Measurements from ENCODE around the gene POLR3G.

The POLR3G gene

DNA sequence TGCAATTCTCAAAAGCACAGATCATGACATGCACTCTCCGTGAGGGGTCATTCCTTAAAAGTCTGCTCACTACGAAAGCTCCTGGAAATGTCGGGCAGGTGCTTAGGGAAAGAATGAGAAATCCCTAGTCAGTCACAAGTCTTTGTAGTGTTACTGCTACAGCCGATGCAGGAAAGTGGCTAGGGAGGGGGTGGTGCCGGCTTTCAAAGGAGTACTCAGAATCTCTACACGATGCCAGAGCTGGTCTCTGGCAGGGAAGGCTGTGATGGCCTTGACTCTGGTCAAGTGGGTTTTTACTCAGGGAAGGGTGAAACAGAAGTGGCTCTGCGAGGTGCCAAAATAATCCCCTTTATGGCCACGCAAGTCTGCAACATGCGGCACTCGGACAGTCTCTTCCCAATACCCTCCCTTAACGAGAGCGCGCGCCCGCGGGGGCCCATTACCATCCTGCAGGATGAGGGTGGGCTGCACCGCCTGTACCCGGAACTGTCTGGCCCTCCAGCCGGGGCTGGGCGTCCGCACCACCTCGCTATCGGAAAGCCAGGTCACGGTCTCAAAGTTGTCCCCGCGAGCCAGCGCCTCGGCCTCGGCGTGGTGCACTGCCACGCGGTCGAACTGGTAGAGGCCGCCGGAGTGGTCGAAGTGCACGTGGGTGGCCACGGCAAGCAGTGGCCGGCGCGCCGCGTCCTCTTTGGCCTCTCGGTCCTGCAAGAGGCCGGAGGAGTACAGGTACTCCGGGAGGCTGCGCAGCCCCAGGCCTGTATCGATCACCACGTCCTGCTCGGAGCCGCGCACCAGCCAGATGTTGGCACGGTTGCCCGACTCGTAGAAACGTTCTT is 1.0 kb upstream of the POLR3G start (continued):
- TF ChIP-seq PRDM6 (tag by site-specific recombination; IDR thresholded peaks at IDR 0.05) (no peak), ZNF549 (tag by site-specific recombination; IDR thresholded peaks at IDR 0.05) (no peak), KLF10 (tag by site-specific recombination; IDR thresholded peaks at IDR 0.05) (no peak), SCRT1 (tag by site-specific recombination; IDR thresholded peaks at IDR 0.05; ENCODE audit: borderline replicate concordance) (peak; percentile 1; the same call in 1 of the 2 replicates), ZNF76 (tag by site-specific recombination; IDR thresholded peaks at IDR 0.05; ENCODE audit: borderline replicate concordance, low read depth) (no peak; the same call in 1 of the 2 replicates), ZNF335 (tag by site-specific recombination; conservative IDR thresholded peaks at IDR 0.05) (peak; percentile 87), ZNF184 (tag by site-specific recombination; IDR thresholded peaks at IDR 0.05) (no peak), ZNF837 (tag by site-specific recombination; IDR thresholded peaks at IDR 0.05) (0 out of 2 replicates have a peak, but pooled peaks have one; percentile 45), ZNF600 (tag by site-specific recombination; IDR thresholded peaks at IDR 0.05) (peak; percentile 64; the same call in 1 of the 2 replicates), ZSCAN16 (tag by site-specific recombination; IDR thresholded peaks at IDR 0.05) (peak; percentile 31; the same call in 1 of the 2 replicates), HOXA7 (CRISPR knock-in tag; IDR thresholded peaks at IDR 0.05; ENCODE audit: borderline replicate concordance) (no peak), ZNF112 (tag by site-specific recombination; IDR thresholded peaks at IDR 0.05) (no peak), ZBTB1 (tag by site-specific recombination; IDR thresholded peaks at IDR 0.05) (no peak), GLIS2 (tag by site-specific recombination; IDR thresholded peaks at IDR 0.05) (no peak), ZNF16 (tag by site-specific recombination; IDR thresholded peaks at IDR 0.05; ENCODE audit: low read depth) (no peak), ZIC2 (tag by site-specific recombination; IDR thresholded peaks at IDR 0.05) (no peak), ZNF394 (tag by site-specific recombination; IDR thresholded peaks at IDR 0.05; ENCODE audit: borderline replicate concordance) (0 out of 2 replicates have a peak, but pooled peaks have one; percentile 33), HOXD13 (CRISPR knock-in tag; IDR thresholded peaks at IDR 0.05; ENCODE audit: borderline replicate concordance) (no peak), ZNF529 (tag by site-specific recombination; IDR thresholded peaks at IDR 0.05; ENCODE audit: insufficient replicate concordance) (no peak), HOXC10 (CRISPR knock-in tag; IDR thresholded peaks at IDR 0.05) (no peak), PRDM4 (tag by site-specific recombination; IDR thresholded peaks at IDR 0.05) (no peak)
- TF ChIP-seq, protein P1, sequence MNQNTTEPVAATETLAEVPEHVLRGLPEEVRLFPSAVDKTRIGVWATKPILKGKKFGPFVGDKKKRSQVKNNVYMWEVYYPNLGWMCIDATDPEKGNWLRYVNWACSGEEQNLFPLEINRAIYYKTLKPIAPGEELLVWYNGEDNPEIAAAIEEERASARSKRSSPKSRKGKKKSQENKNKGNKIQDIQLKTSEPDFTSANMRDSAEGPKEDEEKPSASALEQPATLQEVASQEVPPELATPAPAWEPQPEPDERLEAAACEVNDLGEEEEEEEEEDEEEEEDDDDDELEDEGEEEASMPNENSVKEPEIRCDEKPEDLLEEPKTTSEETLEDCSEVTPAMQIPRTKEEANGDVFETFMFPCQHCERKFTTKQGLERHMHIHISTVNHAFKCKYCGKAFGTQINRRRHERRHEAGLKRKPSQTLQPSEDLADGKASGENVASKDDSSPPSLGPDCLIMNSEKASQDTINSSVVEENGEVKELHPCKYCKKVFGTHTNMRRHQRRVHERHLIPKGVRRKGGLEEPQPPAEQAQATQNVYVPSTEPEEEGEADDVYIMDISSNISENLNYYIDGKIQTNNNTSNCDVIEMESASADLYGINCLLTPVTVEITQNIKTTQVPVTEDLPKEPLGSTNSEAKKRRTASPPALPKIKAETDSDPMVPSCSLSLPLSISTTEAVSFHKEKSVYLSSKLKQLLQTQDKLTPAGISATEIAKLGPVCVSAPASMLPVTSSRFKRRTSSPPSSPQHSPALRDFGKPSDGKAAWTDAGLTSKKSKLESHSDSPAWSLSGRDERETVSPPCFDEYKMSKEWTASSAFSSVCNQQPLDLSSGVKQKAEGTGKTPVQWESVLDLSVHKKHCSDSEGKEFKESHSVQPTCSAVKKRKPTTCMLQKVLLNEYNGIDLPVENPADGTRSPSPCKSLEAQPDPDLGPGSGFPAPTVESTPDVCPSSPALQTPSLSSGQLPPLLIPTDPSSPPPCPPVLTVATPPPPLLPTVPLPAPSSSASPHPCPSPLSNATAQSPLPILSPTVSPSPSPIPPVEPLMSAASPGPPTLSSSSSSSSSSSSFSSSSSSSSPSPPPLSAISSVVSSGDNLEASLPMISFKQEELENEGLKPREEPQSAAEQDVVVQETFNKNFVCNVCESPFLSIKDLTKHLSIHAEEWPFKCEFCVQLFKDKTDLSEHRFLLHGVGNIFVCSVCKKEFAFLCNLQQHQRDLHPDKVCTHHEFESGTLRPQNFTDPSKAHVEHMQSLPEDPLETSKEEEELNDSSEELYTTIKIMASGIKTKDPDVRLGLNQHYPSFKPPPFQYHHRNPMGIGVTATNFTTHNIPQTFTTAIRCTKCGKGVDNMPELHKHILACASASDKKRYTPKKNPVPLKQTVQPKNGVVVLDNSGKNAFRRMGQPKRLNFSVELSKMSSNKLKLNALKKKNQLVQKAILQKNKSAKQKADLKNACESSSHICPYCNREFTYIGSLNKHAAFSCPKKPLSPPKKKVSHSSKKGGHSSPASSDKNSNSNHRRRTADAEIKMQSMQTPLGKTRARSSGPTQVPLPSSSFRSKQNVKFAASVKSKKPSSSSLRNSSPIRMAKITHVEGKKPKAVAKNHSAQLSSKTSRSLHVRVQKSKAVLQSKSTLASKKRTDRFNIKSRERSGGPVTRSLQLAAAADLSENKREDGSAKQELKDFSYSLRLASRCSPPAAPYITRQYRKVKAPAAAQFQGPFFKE (tag by site-specific recombination; IDR thresholded peaks at IDR 0.05; ENCODE audit: borderline replicate concordance) = 0 out of 2 replicates have a peak, but pooled peaks have one; percentile 22
- TF ChIP-seq, protein P2, sequence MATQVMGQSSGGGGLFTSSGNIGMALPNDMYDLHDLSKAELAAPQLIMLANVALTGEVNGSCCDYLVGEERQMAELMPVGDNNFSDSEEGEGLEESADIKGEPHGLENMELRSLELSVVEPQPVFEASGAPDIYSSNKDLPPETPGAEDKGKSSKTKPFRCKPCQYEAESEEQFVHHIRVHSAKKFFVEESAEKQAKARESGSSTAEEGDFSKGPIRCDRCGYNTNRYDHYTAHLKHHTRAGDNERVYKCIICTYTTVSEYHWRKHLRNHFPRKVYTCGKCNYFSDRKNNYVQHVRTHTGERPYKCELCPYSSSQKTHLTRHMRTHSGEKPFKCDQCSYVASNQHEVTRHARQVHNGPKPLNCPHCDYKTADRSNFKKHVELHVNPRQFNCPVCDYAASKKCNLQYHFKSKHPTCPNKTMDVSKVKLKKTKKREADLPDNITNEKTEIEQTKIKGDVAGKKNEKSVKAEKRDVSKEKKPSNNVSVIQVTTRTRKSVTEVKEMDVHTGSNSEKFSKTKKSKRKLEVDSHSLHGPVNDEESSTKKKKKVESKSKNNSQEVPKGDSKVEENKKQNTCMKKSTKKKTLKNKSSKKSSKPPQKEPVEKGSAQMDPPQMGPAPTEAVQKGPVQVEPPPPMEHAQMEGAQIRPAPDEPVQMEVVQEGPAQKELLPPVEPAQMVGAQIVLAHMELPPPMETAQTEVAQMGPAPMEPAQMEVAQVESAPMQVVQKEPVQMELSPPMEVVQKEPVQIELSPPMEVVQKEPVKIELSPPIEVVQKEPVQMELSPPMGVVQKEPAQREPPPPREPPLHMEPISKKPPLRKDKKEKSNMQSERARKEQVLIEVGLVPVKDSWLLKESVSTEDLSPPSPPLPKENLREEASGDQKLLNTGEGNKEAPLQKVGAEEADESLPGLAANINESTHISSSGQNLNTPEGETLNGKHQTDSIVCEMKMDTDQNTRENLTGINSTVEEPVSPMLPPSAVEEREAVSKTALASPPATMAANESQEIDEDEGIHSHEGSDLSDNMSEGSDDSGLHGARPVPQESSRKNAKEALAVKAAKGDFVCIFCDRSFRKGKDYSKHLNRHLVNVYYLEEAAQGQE (tag by site-specific recombination; IDR thresholded peaks at IDR 0.05) = no peak
- TF ChIP-seq, protein P3, sequence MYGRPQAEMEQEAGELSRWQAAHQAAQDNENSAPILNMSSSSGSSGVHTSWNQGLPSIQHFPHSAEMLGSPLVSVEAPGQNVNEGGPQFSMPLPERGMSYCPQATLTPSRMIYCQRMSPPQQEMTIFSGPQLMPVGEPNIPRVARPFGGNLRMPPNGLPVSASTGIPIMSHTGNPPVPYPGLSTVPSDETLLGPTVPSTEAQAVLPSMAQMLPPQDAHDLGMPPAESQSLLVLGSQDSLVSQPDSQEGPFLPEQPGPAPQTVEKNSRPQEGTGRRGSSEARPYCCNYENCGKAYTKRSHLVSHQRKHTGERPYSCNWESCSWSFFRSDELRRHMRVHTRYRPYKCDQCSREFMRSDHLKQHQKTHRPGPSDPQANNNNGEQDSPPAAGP (tag by site-specific recombination; IDR thresholded peaks at IDR 0.05) = 0 out of 2 replicates have a peak, but pooled peaks have one; percentile 18
